ENCODE data around the gene NKG7. TPM values are rescaled to one million over a fixed set of nuclear protein-coding genes. Genes with fewer than 3 reads are reported as not detected.

Gene NKG7
- total RNA-seq, 1 experiment from 2014 or later, result not detected

DNA sequence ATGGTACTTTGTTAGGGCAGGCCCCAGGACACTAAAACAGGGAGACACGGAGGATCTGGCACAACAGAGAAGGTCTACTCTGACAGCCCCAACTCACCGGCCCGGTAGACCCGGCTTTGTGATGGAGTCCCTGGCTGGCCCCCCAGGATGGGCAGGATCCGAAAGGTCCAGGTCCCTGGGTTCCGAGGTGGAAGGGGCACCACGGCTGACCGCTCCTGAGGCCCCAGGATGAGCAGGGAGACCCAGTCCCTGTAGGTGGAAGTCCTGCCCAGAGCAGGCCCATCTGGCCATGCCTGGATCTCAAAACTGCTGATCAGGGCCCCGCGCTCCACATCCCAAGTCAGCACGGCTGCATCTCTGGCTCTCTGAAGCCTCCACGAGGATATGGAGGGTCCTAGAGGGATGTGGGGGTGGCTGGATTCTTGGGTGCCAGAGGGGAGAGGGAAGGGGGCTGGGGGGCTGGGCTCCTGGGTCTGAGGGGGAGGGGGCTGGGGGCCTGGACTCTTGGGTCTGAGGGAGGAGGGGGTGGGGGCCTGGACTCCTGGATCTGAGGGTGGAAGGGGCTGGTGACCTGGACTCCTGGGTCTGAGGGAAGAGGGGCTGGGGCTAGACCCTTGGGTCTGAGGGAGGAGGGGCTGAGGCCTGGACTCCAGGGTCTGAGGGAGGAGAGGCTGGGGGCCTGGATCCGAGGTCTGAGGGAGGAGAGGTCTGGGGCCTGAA, 35.2 kb downstream of the NKG7 start:
- no peak for DNase-seq
- Histone ChIP-seq H3K36me3 (ENCODE audit: low read depth) (no peaks in the 10 kb centered on the region), H2AFZ (no peak overlapping the region), H4K20me1 (ENCODE audit: insufficient read depth) (no peaks in the 10 kb centered on the region), H3K27me3 (ENCODE audit: insufficient read depth, low read depth) (no peaks in the 10 kb centered on the region), H3F3A (ENCODE audit: insufficient read depth, low read depth) (peaks cover 21% of the 10 kb centered on the region), H3K4me2 (no peak overlapping the region), H3K27ac (no peak overlapping the region), H3K79me2 (ENCODE audit: low read depth) (no peaks in the 10 kb centered on the region), H3K9me2 (ENCODE audit: insufficient read depth) (no peaks in the 10 kb centered on the region), H3K4me1 (replicated peaks; ENCODE audit: insufficient read depth) (peaks cover 17% of the 10 kb centered on the region), H3K4me3 (no peak overlapping the region), H3K9me3 (ENCODE audit: insufficient read depth, low read depth) (no peaks in the 10 kb centered on the region)
- no TSS peak for BruUV-seq (replicated peaks)
- POLR2A ChIA-PET (ENCODE audit: unreplicated experiment), result no interaction called here
- TF ChIP-seq EZH2 (IDR thresholded peaks at IDR 0.05; ENCODE audit: low read depth), result no peak
- TF ChIP-seq, protein P1, sequence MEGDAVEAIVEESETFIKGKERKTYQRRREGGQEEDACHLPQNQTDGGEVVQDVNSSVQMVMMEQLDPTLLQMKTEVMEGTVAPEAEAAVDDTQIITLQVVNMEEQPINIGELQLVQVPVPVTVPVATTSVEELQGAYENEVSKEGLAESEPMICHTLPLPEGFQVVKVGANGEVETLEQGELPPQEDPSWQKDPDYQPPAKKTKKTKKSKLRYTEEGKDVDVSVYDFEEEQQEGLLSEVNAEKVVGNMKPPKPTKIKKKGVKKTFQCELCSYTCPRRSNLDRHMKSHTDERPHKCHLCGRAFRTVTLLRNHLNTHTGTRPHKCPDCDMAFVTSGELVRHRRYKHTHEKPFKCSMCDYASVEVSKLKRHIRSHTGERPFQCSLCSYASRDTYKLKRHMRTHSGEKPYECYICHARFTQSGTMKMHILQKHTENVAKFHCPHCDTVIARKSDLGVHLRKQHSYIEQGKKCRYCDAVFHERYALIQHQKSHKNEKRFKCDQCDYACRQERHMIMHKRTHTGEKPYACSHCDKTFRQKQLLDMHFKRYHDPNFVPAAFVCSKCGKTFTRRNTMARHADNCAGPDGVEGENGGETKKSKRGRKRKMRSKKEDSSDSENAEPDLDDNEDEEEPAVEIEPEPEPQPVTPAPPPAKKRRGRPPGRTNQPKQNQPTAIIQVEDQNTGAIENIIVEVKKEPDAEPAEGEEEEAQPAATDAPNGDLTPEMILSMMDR (conservative IDR thresholded peaks at IDR 0.05), result no peak
- CTCF ChIA-PET, result no interaction called here
- intact Hi-C loops (cut with micrococcal nuclease; ENCODE audit: unreplicated experiment), result no loop called here

DNA sequence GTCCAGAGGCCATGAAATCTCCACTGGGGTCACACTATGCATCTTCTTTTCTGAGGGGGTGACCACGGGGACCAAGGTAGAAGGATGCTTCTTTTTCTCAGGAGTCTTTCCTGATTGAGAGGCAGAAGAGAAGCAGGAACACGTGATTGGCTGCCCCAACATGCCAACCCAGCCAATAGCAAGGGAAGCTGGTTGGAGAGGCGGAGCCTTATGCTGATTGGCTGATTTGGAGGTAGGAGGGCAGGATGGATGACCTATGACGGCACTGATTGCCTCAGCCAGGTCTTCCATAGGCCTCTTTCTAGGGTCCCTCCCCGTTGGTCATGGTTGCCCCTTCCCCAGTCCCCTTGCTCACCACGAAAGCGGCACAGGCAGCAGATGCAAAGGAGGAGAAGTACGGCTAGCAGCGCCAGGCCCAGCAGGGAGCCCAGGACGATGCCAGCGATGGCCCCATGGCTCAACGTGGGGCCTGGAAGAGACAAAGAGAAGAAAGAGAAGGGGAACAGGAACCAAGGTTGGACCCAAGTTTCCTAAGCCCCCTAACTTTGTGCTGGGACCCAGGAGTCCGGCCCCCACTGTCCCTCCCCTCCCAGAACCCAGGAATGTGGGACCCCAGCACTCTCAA, 38.5 kb downstream of the NKG7 start:
- H3K9me3 ChIP-seq (ENCODE audit: insufficient read depth, low read depth), result no peaks in the 10 kb centered on the region
- intact Hi-C loops (cut with micrococcal nuclease; ENCODE audit: unreplicated experiment), result no loop called here
- no peaks in the 10 kb centered on the region for H4K20me1 ChIP-seq (ENCODE audit: insufficient read depth)
- no TSS peak for BruUV-seq (replicated peaks)
- no peak for DNase-seq
- no peak overlapping the region for H3K4me3 ChIP-seq
- ChIA-PET CTCF (no interaction called here), POLR2A (ENCODE audit: unreplicated experiment) (interaction anchor here (0.6 kb wide), 1 partner anchor 41 kb away, joined by 3 read pairs; no protein-coding TSS in a partner anchor)
- H3K36me3 ChIP-seq (ENCODE audit: low read depth), result no peaks in the 10 kb centered on the region
- H3K27ac ChIP-seq, result no peak overlapping the region
- no peaks in the 10 kb centered on the region for H3K79me2 ChIP-seq (ENCODE audit: low read depth)
- no peaks in the 10 kb centered on the region for H3F3A ChIP-seq (ENCODE audit: insufficient read depth, low read depth)
- H3K4me1 ChIP-seq (replicated peaks; ENCODE audit: insufficient read depth), result peaks cover 4% of the 10 kb centered on the region; the same call in 1 of the 2 replicates
- no peak overlapping the region for H3K4me2 ChIP-seq
- TF ChIP-seq EZH2 (IDR thresholded peaks at IDR 0.05; ENCODE audit: low read depth), result no peak
- H3K9me2 ChIP-seq (ENCODE audit: insufficient read depth), result no peaks in the 10 kb centered on the region
- no peak overlapping the region for H2AFZ ChIP-seq
- peaks cover 3% of the 10 kb centered on the region; the same call in 1 of the 2 replicates for H3K27me3 ChIP-seq (ENCODE audit: insufficient read depth, low read depth)

DNA sequence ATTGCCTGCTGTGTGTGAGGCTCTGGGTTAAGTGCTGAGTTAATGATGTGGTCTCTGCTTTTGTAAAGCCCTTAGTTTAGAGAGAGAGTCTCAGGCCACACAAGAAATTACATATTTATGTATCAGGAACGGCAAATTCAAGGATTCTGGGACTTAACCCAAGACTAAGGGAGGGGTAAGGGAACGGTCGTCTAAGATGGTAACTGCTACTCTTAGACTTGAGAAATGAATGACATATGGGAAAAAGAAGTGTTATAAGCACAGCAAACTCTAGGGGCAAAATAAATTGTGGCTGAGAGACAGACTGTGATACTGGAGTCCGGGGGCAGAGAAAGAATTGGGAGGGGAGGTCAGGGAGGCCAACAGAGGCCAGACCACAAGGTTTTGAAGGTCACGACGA, 40.7 kb downstream of the NKG7 start:
- no peak overlapping the region for H3K4me3 ChIP-seq
- H3F3A ChIP-seq (ENCODE audit: insufficient read depth, low read depth), result no peaks in the 10 kb centered on the region
- no peaks in the 10 kb centered on the region for H3K9me3 ChIP-seq (ENCODE audit: insufficient read depth, low read depth)
- TF ChIP-seq EZH2 (IDR thresholded peaks at IDR 0.05; ENCODE audit: low read depth), result no peak
- TF ChIP-seq, protein P1 (conservative IDR thresholded peaks at IDR 0.05), result no peak
- H4K20me1 ChIP-seq (ENCODE audit: insufficient read depth), result no peaks in the 10 kb centered on the region
- H2AFZ ChIP-seq, result no peak overlapping the region
- H3K4me1 ChIP-seq (replicated peaks; ENCODE audit: insufficient read depth), result no peaks in the 10 kb centered on the region
- H3K27me3 ChIP-seq (ENCODE audit: insufficient read depth, low read depth), result peaks cover 3% of the 10 kb centered on the region; the same call in 1 of the 2 replicates
- no peak overlapping the region for H3K27ac ChIP-seq
- no peak for DNase-seq
- ChIA-PET CTCF (no interaction called here), POLR2A (ENCODE audit: unreplicated experiment) (no interaction called here)
- intact Hi-C loops (cut with micrococcal nuclease; ENCODE audit: unreplicated experiment), result no loop called here
- no TSS peak for BruUV-seq (replicated peaks)
- H3K79me2 ChIP-seq (ENCODE audit: low read depth), result no peaks in the 10 kb centered on the region
- no peaks in the 10 kb centered on the region for H3K9me2 ChIP-seq (ENCODE audit: insufficient read depth)
- no peaks in the 10 kb centered on the region for H3K36me3 ChIP-seq (ENCODE audit: low read depth)
- no peak overlapping the region for H3K4me2 ChIP-seq
